ENCODE measurements around the gene BIRC2.

Gene BIRC2

GRCh38 chr11:102318469-102318868 lies 28.5 kb upstream of the BIRC2 start:
- TF ChIP-seq CTCF (IDR thresholded peaks at IDR 0.05) = no peak

- TF ChIP-seq CTCF (IDR thresholded peaks at IDR 0.05) = no peak
These were observed 27.5 kb upstream of the BIRC2 start for GRCh38 chr11:102319544-102319943.

GRCh38 chr11:102320188-102320587 lies 26.8 kb upstream of the BIRC2 start:
- no peak for TF ChIP-seq CTCF (IDR thresholded peaks at IDR 0.05)

- no peak for TF ChIP-seq CTCF (IDR thresholded peaks at IDR 0.05)
These were observed 26.3 kb upstream of the BIRC2 start for GRCh38 chr11:102320679-102321078.

- TF ChIP-seq CTCF (IDR thresholded peaks at IDR 0.05) = no peak
These were observed 24.5 kb upstream of the BIRC2 start for GRCh38 chr11:102322560-102322959.

- TF ChIP-seq CTCF (IDR thresholded peaks at IDR 0.05) = no peak
These were observed 23.3 kb upstream of the BIRC2 start for GRCh38 chr11:102323542-102324251.

GRCh38 chr11:102325088-102325487 lies 21.9 kb upstream of the BIRC2 start:
- TF ChIP-seq CTCF (IDR thresholded peaks at IDR 0.05) = no peak

GRCh38 chr11:102328748-102329147 lies 18.3 kb upstream of the BIRC2 start:
- TF ChIP-seq CTCF (IDR thresholded peaks at IDR 0.05) = no peak

Measured in LNCAP (cell line).